Gastroesophageal sphincter (tissue), 3 donors: ENCODE data around the gene TMEM151A.

Experiments used
- EP300 ChIP-seq: sonication (generic); formaldehyde crosslinking; IDR thresholded peaks from one replicate; pipeline ENCODE4 v1.6.1; 2017; ENCODE audit warnings: antibody characterized with exemption, mild to moderate bottlenecking
- TF ChIP-seq, protein P1 (sequence below), 4 experiments: fragments of 200-600 bp in 2 of 4; fragments of 450-650 bp in 2 of 4; sonication (generic) in 1 of 4; IDR thresholded peaks; one replicate each; pipeline ENCODE4 v1.5.1; 2017 to 2019; ENCODE audit warnings: antibody characterized with exemption in 4 of 4, mild to moderate bottlenecking in 2 of 4, moderate library complexity in 2 of 4

DNA sequence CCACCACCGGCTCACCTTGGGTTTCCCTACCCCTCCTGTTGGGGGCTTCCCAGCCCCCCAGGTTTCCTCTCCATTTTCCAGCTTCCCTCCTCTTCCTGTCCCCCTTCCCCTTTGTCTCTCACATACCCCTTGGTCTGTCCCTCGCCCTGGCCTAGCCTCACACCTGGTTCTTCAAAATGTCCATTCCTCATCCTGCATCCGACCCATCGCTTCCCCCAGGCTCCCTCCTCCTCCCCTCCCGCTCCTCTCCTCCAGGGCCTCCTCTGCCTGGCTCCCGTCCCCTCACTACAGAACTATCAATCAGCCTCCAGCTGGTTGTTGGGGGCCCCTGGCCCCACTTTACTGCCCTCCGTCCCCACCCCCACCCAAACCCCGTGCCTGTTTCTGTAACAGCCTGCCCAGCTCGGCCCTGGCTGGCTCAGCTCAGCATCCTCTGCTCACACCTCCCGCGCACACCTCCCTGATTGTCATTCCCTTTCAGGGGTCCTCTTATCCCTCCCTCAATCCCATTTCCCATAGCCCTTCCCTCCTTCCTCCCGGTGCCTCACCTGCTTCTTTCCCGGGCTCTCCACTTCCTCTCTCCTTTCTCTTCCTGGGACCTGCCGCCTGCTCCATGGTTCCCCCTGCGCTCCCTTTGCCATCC is 12.5 kb upstream of the TMEM151A start:
- TF ChIP-seq, protein P1, sequence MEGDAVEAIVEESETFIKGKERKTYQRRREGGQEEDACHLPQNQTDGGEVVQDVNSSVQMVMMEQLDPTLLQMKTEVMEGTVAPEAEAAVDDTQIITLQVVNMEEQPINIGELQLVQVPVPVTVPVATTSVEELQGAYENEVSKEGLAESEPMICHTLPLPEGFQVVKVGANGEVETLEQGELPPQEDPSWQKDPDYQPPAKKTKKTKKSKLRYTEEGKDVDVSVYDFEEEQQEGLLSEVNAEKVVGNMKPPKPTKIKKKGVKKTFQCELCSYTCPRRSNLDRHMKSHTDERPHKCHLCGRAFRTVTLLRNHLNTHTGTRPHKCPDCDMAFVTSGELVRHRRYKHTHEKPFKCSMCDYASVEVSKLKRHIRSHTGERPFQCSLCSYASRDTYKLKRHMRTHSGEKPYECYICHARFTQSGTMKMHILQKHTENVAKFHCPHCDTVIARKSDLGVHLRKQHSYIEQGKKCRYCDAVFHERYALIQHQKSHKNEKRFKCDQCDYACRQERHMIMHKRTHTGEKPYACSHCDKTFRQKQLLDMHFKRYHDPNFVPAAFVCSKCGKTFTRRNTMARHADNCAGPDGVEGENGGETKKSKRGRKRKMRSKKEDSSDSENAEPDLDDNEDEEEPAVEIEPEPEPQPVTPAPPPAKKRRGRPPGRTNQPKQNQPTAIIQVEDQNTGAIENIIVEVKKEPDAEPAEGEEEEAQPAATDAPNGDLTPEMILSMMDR (IDR thresholded peaks at IDR 0.05) = no peak
- TF ChIP-seq EP300 = no peak
